Kidney (tissue), 14 donors: ENCODE results near the gene SAMD7. TPM values are rescaled to one million over a fixed set of nuclear protein-coding genes. Genes with fewer than 3 reads are reported as not detected.

Experiments used
- DNase-seq, 5 donors: peaks; one replicate each; pipeline ENCODE4 v3.0.0-alpha.2; 2013 to 2020
- FAIRE-seq: peaks from 2 replicates; lab custom pipeline; 2012; peaks lifted over from hg19 to GRCh38; lab: Jason Lieb, UNC
- H3K27ac ChIP-seq, 2 donors: one replicate each; pipeline ENCODE4 v1.7.0; 2013; ENCODE audit warnings: low read depth in 2 of 2, low read length in 2 of 2, inconsistent platforms in 1 of 2
- H3K27me3 ChIP-seq: one replicate; pipeline ENCODE4 v1.7.1; 2013; ENCODE audit warnings: low read length, inconsistent platforms; ENCODE audit not compliant: control insufficient read depth, insufficient read depth
- H3K36me3 ChIP-seq, 3 donors: one replicate each; pipeline versions ENCODE4 v1.7.0 to v1.7.1; 2013; ENCODE audit warnings: low read length in 3 of 3, control low read depth in 1 of 3, inconsistent platforms in 1 of 3; ENCODE audit not compliant: insufficient read depth in 3 of 3, control insufficient read depth in 2 of 3
- H3K4me1 ChIP-seq, 3 donors: one replicate each; pipeline versions ENCODE4 v1.7.0 to v1.7.1; 2013; ENCODE audit warnings: low read length in 3 of 3, inconsistent platforms in 1 of 3, low read depth in 1 of 3; ENCODE audit not compliant: control insufficient read depth in 2 of 3, insufficient read depth in 2 of 3
- H3K4me3 ChIP-seq, 3 donors: one replicate each; pipeline versions ENCODE4 v1.7.0 to v1.8.1; 2013; ENCODE audit warnings: low read length in 3 of 3, control low read depth in 1 of 3, inconsistent platforms in 1 of 3
- H3K9ac ChIP-seq, 3 donors: one replicate each; pipeline versions ENCODE4 v1.7.0 to v1.7.1; 2013; ENCODE audit warnings: low read length in 3 of 3, control low read depth in 1 of 3, inconsistent platforms in 1 of 3
- H3K9me3 ChIP-seq, 3 donors: one replicate each; pipeline versions ENCODE4 v1.7.0 to v1.7.1; 2013; ENCODE audit warnings: low read length in 3 of 3, control low read depth in 1 of 3, inconsistent platforms in 1 of 3; ENCODE audit not compliant: control insufficient read depth in 2 of 3, insufficient read depth in 1 of 3
- intact Hi-C: fragments of 100-400 bp; cut with DNase I; formaldehyde crosslinking; loops from one replicate; pipeline ENCODE4 v1.11.1; 2022
- polyA plus RNA-seq: library from polyadenylated mRNA; stranded (reverse); fragments of 350-450 nt; fragmentation: Illumina TruSeq; extraction: RNeasy Lipid Tissue Mini Kit (QIAGEN cat#74804); gene quantifications from one replicate; pipeline ENCODE4 v1.2.3, GENCODE V29; 2014; ENCODE audit warnings: low read depth, low replicate concordance; ENCODE audit not compliant: insufficient read depth
- total RNA-seq: library from RNA; stranded (reverse); fragmentation: NEBNext Ultra II Directional; extraction: Animal tissue kit (Norgen Biotek cat#: 25700); gene quantifications from one replicate; pipeline ENCODE4 v1.2.1, GENCODE V29; 2021
- TF ChIP-seq, protein P1 (sequence below): IDR thresholded peaks from 3 replicates; pipeline ENCODE4 v1.5.1; 2012; ENCODE audit warnings: mild to moderate bottlenecking, moderate library complexity, borderline replicate concordance; ENCODE audit not compliant: insufficient read depth; ENCODE audit errors: extremely low read depth
- donor health status: control.
- donor health status: control.
- donor health status: control.
- donor health status: control.
- donor health status: control.
- donor health status: DM: yes; HTN: yes; CAD: no.
- donor health status: Normal renal cell carcinoma (clear cell type).

Gene SAMD7
- total and polyA plus RNA-seq, 2 donors from 2014 or later: not detected

DNA sequence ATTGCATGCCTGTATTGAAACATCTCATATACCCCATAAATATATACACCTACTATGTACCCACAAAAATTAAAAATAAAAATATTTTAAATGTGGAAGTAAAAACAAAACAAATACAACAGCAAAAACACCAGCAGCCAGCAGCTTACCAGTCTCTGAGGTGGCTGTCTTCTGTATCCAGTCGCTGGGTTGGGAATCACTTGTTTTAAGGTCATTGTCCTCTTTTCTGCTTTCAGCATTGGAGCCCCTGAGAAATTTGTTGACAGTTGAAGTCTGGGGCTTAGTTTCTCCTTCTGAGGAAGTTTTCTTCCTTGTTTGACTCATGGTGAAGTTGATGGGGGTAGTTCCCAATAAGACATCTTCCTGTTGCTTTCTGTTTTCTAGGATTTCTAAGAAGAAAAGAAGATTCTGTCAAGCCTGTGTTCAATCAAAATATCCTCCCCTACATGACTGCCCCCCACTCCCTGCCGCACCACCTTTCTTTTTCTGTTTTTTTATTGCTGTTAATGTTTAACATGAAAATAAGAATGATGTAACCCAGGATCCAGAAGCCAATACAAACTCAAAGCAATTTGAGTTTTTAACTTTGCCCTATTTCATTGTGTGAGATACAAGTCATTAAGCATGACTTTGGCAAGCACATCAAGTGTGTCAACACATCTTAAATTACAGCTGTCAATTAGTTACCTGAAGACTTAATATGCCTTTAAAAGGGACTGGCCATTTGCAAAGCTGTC is 41.7 kb upstream of the SAMD7 start, which contains the start of gene LRRC31:
LRRC31 (minus strand) TSS at position 452 of the 737 bp plus-strand sequence; CDS start at position 324, 128 bp downstream.
- FAIRE-seq: peak; percentile 77

DNA sequence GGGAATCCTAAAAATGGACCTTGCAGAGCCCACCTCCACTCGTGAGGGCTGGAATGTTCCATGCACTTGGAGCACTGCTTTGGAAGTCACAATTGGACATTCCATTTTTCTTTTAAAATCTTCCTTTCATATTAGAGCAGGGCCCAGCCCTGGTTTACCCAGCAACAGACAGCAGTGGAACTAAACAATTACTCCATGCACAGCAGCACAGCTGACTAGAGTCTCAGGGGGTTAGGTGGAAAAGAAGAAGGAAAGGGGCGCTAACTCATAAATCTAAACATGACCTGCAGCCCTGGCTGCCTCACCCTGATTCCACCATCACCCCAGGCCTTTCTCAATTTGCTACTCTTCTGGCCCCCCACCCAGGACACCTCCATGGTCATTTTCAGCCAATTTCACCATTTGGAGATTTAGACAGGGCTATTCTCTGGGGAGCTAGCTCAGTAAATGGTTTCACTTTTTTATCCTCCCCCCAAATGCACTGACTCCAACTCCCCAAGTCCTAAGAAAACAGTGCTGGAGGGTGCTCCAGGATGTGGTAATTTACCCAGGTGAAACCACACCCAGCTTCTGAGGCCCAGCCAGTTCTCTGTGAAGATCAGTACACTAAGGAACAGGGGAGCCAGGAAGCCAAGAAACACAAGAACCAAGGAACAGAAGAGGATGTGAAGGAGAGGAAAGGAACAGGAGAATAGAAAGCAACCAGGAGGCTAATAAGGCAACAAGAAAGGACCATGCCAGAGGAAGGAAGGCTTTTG is 40.1 kb upstream of the SAMD7 start:
- TF ChIP-seq, protein P1, sequence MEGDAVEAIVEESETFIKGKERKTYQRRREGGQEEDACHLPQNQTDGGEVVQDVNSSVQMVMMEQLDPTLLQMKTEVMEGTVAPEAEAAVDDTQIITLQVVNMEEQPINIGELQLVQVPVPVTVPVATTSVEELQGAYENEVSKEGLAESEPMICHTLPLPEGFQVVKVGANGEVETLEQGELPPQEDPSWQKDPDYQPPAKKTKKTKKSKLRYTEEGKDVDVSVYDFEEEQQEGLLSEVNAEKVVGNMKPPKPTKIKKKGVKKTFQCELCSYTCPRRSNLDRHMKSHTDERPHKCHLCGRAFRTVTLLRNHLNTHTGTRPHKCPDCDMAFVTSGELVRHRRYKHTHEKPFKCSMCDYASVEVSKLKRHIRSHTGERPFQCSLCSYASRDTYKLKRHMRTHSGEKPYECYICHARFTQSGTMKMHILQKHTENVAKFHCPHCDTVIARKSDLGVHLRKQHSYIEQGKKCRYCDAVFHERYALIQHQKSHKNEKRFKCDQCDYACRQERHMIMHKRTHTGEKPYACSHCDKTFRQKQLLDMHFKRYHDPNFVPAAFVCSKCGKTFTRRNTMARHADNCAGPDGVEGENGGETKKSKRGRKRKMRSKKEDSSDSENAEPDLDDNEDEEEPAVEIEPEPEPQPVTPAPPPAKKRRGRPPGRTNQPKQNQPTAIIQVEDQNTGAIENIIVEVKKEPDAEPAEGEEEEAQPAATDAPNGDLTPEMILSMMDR: no peak
- intact Hi-C loops: no loop called here

More for the DNA sequence above, 41.7 kb upstream of the SAMD7 start, which contains the start of gene LRRC31:
- Histone ChIP-seq H3K4me3 (no peak within 1 kb of the TSS), H3K27ac (no peak within 1 kb of the TSS), H3K9me3 (no peaks in the 10 kb centered on the region), H3K9ac (no peak within 1 kb of the TSS), H3K27me3 (no peaks in the 10 kb centered on the region), H3K4me1 (peaks cover 0 to 3% (median 0%) of the 10 kb centered on the region in 3 donors), H3K36me3 (no peaks in the 10 kb centered on the region)
- intact Hi-C loops: no loop called here
- TF ChIP-seq, protein P1: no peak
- peak in 2 of 5 donors; percentile 63 to 67 for DNase-seq

DNA sequence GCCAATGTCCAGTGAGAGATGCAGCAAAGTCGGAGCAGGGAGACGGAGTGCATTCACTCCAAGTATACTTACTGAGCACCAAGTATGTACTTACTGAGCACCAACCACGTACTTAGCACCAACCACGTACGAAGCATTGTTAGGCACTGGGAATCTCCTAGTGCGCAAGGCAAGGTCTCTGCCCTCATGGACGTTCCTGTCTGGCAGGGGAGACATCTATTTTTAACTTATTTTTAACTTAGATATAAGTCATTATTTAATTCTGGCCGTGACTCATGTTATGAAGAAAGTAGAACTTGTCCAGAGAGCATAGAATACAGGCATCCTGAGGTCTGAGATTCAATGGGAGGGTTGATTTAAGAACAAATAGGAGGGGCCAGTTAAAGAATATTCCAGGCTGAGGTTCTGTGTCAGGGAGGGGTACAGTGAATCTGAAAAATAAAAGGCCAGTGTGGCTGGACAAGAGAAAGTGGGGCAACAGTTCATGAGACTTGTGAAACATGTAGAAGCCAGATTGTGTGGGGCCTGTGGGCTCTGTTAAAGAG is 32.3 kb upstream of the SAMD7 start:
- Histone ChIP-seq H3K4me1 (no peaks in the 10 kb centered on the region), H3K27me3 (no peaks in the 10 kb centered on the region), H3K36me3 (no peaks in the 10 kb centered on the region), H3K27ac (no peak overlapping the region), H3K9ac (no peak overlapping the region), H3K4me3 (no peak overlapping the region), H3K9me3 (no peaks in the 10 kb centered on the region)
- TF ChIP-seq, protein P1: no peak
- no peak for FAIRE-seq
- no peak for DNase-seq
- intact Hi-C loops: no loop called here

More for the DNA sequence above, 40.1 kb upstream of the SAMD7 start:
- H3K4me3 ChIP-seq: no peak overlapping the region
- H3K9me3 ChIP-seq: no peaks in the 10 kb centered on the region
- H3K27ac ChIP-seq: no peak overlapping the region
- no peaks in the 10 kb centered on the region for H3K36me3 ChIP-seq
- H3K9ac ChIP-seq: no peak overlapping the region
- peaks cover 0 to 3% (median 0%) of the 10 kb centered on the region in 3 donors for H3K4me1 ChIP-seq
- DNase-seq (no peak), FAIRE-seq (no peak)
- no peaks in the 10 kb centered on the region for H3K27me3 ChIP-seq
